ENCODE results near the gene GALNTL6.

- TF ChIP-seq CTCF (IDR thresholded peaks at IDR 0.05) (no peak), POLR2A (IDR thresholded peaks at IDR 0.05) (no peak)
Measured at GRCh38 chr4:173001571-173001970, 1188.4 kb downstream of the GALNTL6 start.

Measured in stomach (tissue), 4 donors.